HepG2 (cell line): ENCODE results near the gene DLEC1. TPM values are rescaled to one million over a fixed set of nuclear protein-coding genes. Genes with fewer than 3 reads are reported as not detected.

Experiments used
- ATAC-seq: fragments of 200-7000 bp; cut with Tn5 transposase; 3 replicates; pipeline ENCODE4 v1.9.1; 2020; ENCODE audit warnings: mild to moderate bottlenecking, moderate library complexity
- BruUV-seq: library from RNA; stranded (reverse); fragments of 400-500 nt; replicated peaks from 2 replicates; lab custom pipeline; 2021; lab: Mats Ljungman, UMichigan
- CTCF ChIA-PET: fragments of 300-600 bp; formaldehyde crosslinking; extraction: SDS; loops from one replicate; lab custom pipeline; 2021; ENCODE audit warnings: low total read pairs, inconsistent platforms, low intra/inter-chr PET ratio; lab: Yijun Ruan, JAX
- POLR2A ChIA-PET: fragments of 350-600 bp; sonication (Branson Sonifier 250); formaldehyde crosslinking; loops from one replicate; lab custom pipeline; 2020; ENCODE audit warnings: antibody characterized with exemption, inconsistent platforms; lab: Yijun Ruan, JAX
- DNase-seq: peaks from one replicate; pipeline ENCODE4 v3.0.0-alpha.2; 2015; ENCODE audit warnings: low spot score
- FAIRE-seq: peaks from 3 replicates; lab custom pipeline; 2011; peaks lifted over from hg19 to GRCh38; lab: Jason Lieb, UNC
- H2AFZ ChIP-seq: one replicate; pipeline ENCODE4 v1.6.1; 2011; ENCODE audit warnings: low read length, inconsistent platforms
- H3K27ac ChIP-seq: fragments of 300-600 bp; 3 replicates; pipeline ENCODE4 v1.8.0; 2011; ENCODE audit warnings: mixed run types, mild to moderate bottlenecking, mixed read lengths, low read length, inconsistent platforms; ENCODE audit not compliant: insufficient read depth; ENCODE audit errors: extremely low read length
- H3K27me3 ChIP-seq, 2 experiments: fragments of 200-600 bp in 1 of 2; 2 replicates in 1 of 2; 3 replicates in 1 of 2; pipeline versions ENCODE4 v1.6.0 to v1.8.0; 2011; ENCODE audit warnings: low read length in 2 of 2, mild to moderate bottlenecking in 2 of 2, moderate library complexity in 2 of 2, inconsistent platforms in 1 of 2; ENCODE audit not compliant: insufficient read depth in 2 of 2, control insufficient read depth in 1 of 2
- H3K36me3 ChIP-seq, 2 experiments: fragments of 200-600 bp in 1 of 2; replicated peaks in 1 of 2; 2 replicates in 1 of 2; 3 replicates in 1 of 2; pipeline versions ENCODE4 v1.5.1 to v1.8.0; 2011; ENCODE audit warnings: low read length in 2 of 2, inconsistent platforms in 1 of 2; ENCODE audit not compliant: insufficient read depth in 2 of 2, control insufficient read depth in 1 of 2
- H3K4me1 ChIP-seq: 2 replicates; pipeline ENCODE4 v1.5.1; 2012; ENCODE audit warnings: low read length, inconsistent platforms; ENCODE audit not compliant: insufficient read depth
- H3K4me2 ChIP-seq: 2 replicates; pipeline ENCODE4 v1.6.0; 2011; ENCODE audit warnings: low read depth, low read length, inconsistent platforms
- H3K4me3 ChIP-seq, 3 experiments: fragments of 200-600 bp in 1 of 3; sonication (generic), shearing (Covaris generic) in 1 of 3; replicated peaks in 1 of 3; 2 replicates each; pipeline ENCODE4 v1.5.1; 2011 to 2016; ENCODE audit warnings: low read length in 3 of 3, inconsistent platforms in 2 of 3, low read depth in 2 of 3, mild to moderate bottlenecking in 2 of 3, control low read depth in 1 of 3, mixed read lengths in 1 of 3; ENCODE audit not compliant: insufficient read depth in 1 of 3
- H3K79me2 ChIP-seq: one replicate; pipeline ENCODE4 v1.6.1; 2011; ENCODE audit warnings: low read length, inconsistent platforms; ENCODE audit not compliant: insufficient read depth
- H3K9ac ChIP-seq: 2 replicates; pipeline ENCODE4 v1.6.0; 2011; ENCODE audit warnings: mild to moderate bottlenecking, low read depth, low read length, inconsistent platforms; ENCODE audit not compliant: insufficient read depth
- H3K9me3 ChIP-seq: 2 replicates; pipeline ENCODE4 v1.5.1; 2012; ENCODE audit warnings: mild to moderate bottlenecking, low read length
- H4K20me1 ChIP-seq: 2 replicates; pipeline ENCODE4 v1.6.0; 2011; ENCODE audit warnings: inconsistent platforms, mild to moderate bottlenecking, low read length, moderate library complexity; ENCODE audit not compliant: insufficient read depth
- ATF1 ChIP-seq: IDR thresholded peaks from 2 replicates; pipeline ENCODE4 v1.6.1; 2016; ENCODE audit warnings: mild to moderate bottlenecking, control low read depth
- CREBL2 ChIP-seq: sonication (generic); formaldehyde crosslinking; IDR thresholded peaks from 2 replicates; pipeline ENCODE4 v1.8.1; 2023; ENCODE audit warnings: missing genetic modification reagents, mild to moderate bottlenecking, borderline replicate concordance
- HMGA1 ChIP-seq: sonication (generic); formaldehyde crosslinking; conservative IDR thresholded peaks from 2 replicates; pipeline ENCODE4 v1.4.0; 2020; ENCODE audit warnings: missing genetic modification reagents
- MBD4 ChIP-seq: IDR thresholded peaks from 2 replicates; pipeline ENCODE4 v1.6.1; 2012; ENCODE audit warnings: low read length, inconsistent platforms, borderline replicate concordance
- MIER2 ChIP-seq: IDR thresholded peaks from 2 replicates; pipeline ENCODE4 v1.6.1; 2016; ENCODE audit warnings: missing biosample characterization, missing genetic modification reagents
- MTA3 ChIP-seq: sonication (generic); formaldehyde crosslinking; IDR thresholded peaks from 2 replicates; pipeline ENCODE4 v1.4.0; 2020; ENCODE audit warnings: missing genetic modification reagents
- SMARCC2 ChIP-seq: fragments of 450-650 bp; IDR thresholded peaks from 2 replicates; pipeline ENCODE4 v1.6.1; 2017; ENCODE audit warnings: antibody characterized with exemption, mild to moderate bottlenecking
- SPEN ChIP-seq: sonication (generic); formaldehyde crosslinking; IDR thresholded peaks from 2 replicates; pipeline ENCODE4 v1.5.1; 2020; ENCODE audit warnings: low read depth, mild to moderate bottlenecking, missing genetic modification reagents
- TARDBP ChIP-seq: sonication (generic); formaldehyde crosslinking; IDR thresholded peaks from 2 replicates; pipeline ENCODE4 v1.8.0; 2022; ENCODE audit warnings: mild to moderate bottlenecking, missing genetic modification reagents
- THYN1 ChIP-seq: sonication (generic); formaldehyde crosslinking; IDR thresholded peaks from 2 replicates; pipeline ENCODE4 v1.8.1; 2023; ENCODE audit warnings: low read depth, mild to moderate bottlenecking, moderate library complexity, missing genetic modification reagents, borderline replicate concordance
- TSC22D2 ChIP-seq: sonication (generic); formaldehyde crosslinking; IDR thresholded peaks from 2 replicates; pipeline ENCODE4 v1.5.1; 2020; ENCODE audit warnings: missing genetic modification reagents, mild to moderate bottlenecking, borderline replicate concordance
- ZMAT5 ChIP-seq: sonication (generic); formaldehyde crosslinking; IDR thresholded peaks from 2 replicates; pipeline ENCODE4 v1.5.0; 2020; ENCODE audit warnings: mild to moderate bottlenecking, low read depth, missing genetic modification reagents, borderline replicate concordance
- ZNF296 ChIP-seq: sonication (generic); formaldehyde crosslinking; conservative IDR thresholded peaks from 2 replicates; pipeline ENCODE4 v1.5.0; 2020; ENCODE audit warnings: mild to moderate bottlenecking, missing genetic modification reagents
- ZNF382 ChIP-seq: sonication (generic); formaldehyde crosslinking; IDR thresholded peaks from 2 replicates; pipeline ENCODE4 v1.5.0; 2020; ENCODE audit warnings: missing genetic modification reagents, mild to moderate bottlenecking, borderline replicate concordance
- ZNF407 ChIP-seq: sonication (generic); formaldehyde crosslinking; IDR thresholded peaks from one replicate; pipeline ENCODE4 v1.5.1; 2020; ENCODE audit warnings: mild to moderate bottlenecking, missing genetic modification reagents; ENCODE audit errors: not compliant biosample characterization
- ZNF784 ChIP-seq: sonication (generic); formaldehyde crosslinking; IDR thresholded peaks from 2 replicates; pipeline ENCODE4 v1.5.1; 2020; ENCODE audit warnings: missing genetic modification reagents, mild to moderate bottlenecking, borderline replicate concordance
- WGBS: methylation state at CpG from one replicate; pipeline ENCODE4 v1.1.6; 2017; ENCODE audit warnings: low lambda C conversion rate; 5-methylcytosine and 5-hydroxymethylcytosine counted together
- in situ Hi-C: cut with HindIII; loops from 2 replicates; pipeline ENCODE4 v1.10.0; 2017; ENCODE audit warnings: low pct_unique_long_range_greater_than_20kb; ENCODE audit not compliant: extremely low pct_ligation_motif_present
- intact Hi-C: fragments of 100-400 bp; cut with micrococcal nuclease; formaldehyde crosslinking; loops from one replicate; pipeline ENCODE4 v1.10.0; 2022; ENCODE audit not compliant: unreplicated experiment
- polyA plus RNA-seq, 8 experiments: library from polyadenylated mRNA; depleted of rRNA in 3 of 8; stranded (reverse) in 7 of 8; unstranded in 1 of 8; fragments of >200 nt; fragmentation: Illumina TruSeq in 4 of 8; extraction: Trizol in 4 of 8; gene quantifications; 2 replicates each; pipeline versions ENCODE4 v1.2.1 to v1.2.3, GENCODE V29; 2011 to 2016; ENCODE audit warnings: low read depth in 4 of 8, missing spikeins in 1 of 8, mixed read lengths in 1 of 8; ENCODE audit not compliant: insufficient read depth in 1 of 8
- total RNA-seq, 5 experiments: library from RNA; depleted of rRNA; stranded (reverse); fragments of >200 nt; fragmentation: Illumina TruSeq; extraction: Trizol; gene quantifications; 2 replicates each; pipeline ENCODE4 v1.2.3, GENCODE V29; 2016; ENCODE audit warnings: low read depth in 1 of 5

Gene DLEC1
- total and polyA plus RNA-seq, 2 of the 13 experiments (the other 11 are each of a cell fraction or from before 2014, with no cell fraction given) = 0.09 TPM; not detected in 1

- 80% methylated on average over 1 of the region's 1 CpG for WGBS
- Histone ChIP-seq H3K9me3 (0 out of 2 replicates have a peak, but pooled peaks cover 9% of the 10 kb centered on the region), H3K4me2 (no peak overlapping the region), H3K27ac (no peak overlapping the region), H4K20me1 (no peaks in the 10 kb centered on the region), H3K4me3 (no peak overlapping the region), H2AFZ (no peak overlapping the region), H3K36me3 (peaks cover 2 to 18% of the 10 kb centered on the region in 2 experiments; a peak in 3 of 5 replicates), H3K27me3 (no peaks in the 10 kb centered on the region; a peak in 1 of 5 replicates), H3K9ac (no peak overlapping the region), H3K79me2 (peaks cover 18% of the 10 kb centered on the region), H3K4me1 (peaks cover 20% of the 10 kb centered on the region)
- intact Hi-C loops (no loop called here), in situ Hi-C loops (loop anchor here (25.0 kb wide), 1 partner anchor 319 kb away; the partner anchor contains the start of gene ACVR2B)
- DNase-seq = no peak
- ATAC-seq = no peak
- ChIA-PET POLR2A (interaction anchor here (0.7 to 7.0 kb wide), 4 partner anchors 9 to 22 kb away, joined by 3 to 179 read pairs (median 6); partner anchors contain the start of gene OXSR1), CTCF (no interaction called here)
- BruUV-seq = no TSS peak
- no peak for FAIRE-seq
- TF ChIP-seq ZNF382 (CRISPR knock-in tag) (no peak), MIER2 (CRISPR knock-in tag) (no peak), SPEN (no peak), HMGA1 (no peak), THYN1 (CRISPR knock-in tag) (no peak), CREBL2 (CRISPR knock-in tag) (no peak), ATF1 (CRISPR knock-in tag) (no peak), MBD4 (no peak), TARDBP (CRISPR knock-in tag) (no peak), TSC22D2 (CRISPR knock-in tag) (no peak), ZNF296 (CRISPR knock-in tag) (no peak), ZMAT5 (CRISPR knock-in tag) (no peak), ZNF407 (no peak), MTA3 (CRISPR knock-in tag) (no peak), SMARCC2 (no peak), ZNF784 (CRISPR knock-in tag) (no peak)
These were observed 104.0 kb downstream of the DLEC1 start for GRCh38 chr3:38142959-38143358.
